Spleen (tissue), 11 donors: ENCODE results near the gene RLF. TPM values are rescaled to one million over a fixed set of nuclear protein-coding genes. Genes with fewer than 3 reads are reported as not detected.

Experiments used
- DNase-seq: peaks from one replicate; pipeline ENCODE4 v3.0.0-alpha.2; 2020
- H3K27ac ChIP-seq, 8 donors: fragments of 200-600 bp; sonication (generic) in 7 of 8; 1 replicate in 4 of 8; 2 replicates in 4 of 8; pipeline versions ENCODE4 v1.5.0 to v1.8.0; 2016 to 2021; ENCODE audit warnings: inconsistent platforms in 4 of 8, mild to moderate bottlenecking in 4 of 8, moderate library complexity in 1 of 8
- H3K27me3 ChIP-seq, 7 donors: fragments of 200-600 bp; sonication (generic) in 6 of 7; replicated peaks in 1 of 7; 1 replicate in 4 of 7; 2 replicates in 3 of 7; pipeline versions ENCODE4 v1.5.0 to v1.8.0; 2016 to 2021; ENCODE audit warnings: inconsistent platforms in 3 of 7, mild to moderate bottlenecking in 1 of 7
- H3K36me3 ChIP-seq, 6 donors: fragments of 200-600 bp; sonication (generic) in 5 of 6; 1 replicate in 4 of 6; 2 replicates in 2 of 6; pipeline versions ENCODE4 v1.5.0 to v1.8.0; 2016 to 2021; ENCODE audit warnings: inconsistent platforms in 2 of 6
- H3K4me1 ChIP-seq, 6 donors: fragments of 200-600 bp; sonication (generic) in 5 of 6; 1 replicate in 3 of 6; 2 replicates in 3 of 6; pipeline versions ENCODE4 v1.5.0 to v1.8.0; 2016 to 2021; ENCODE audit warnings: inconsistent platforms in 3 of 6
- H3K4me3 ChIP-seq, 8 donors: fragments of 200-600 bp; sonication (generic) in 7 of 8; 1 replicate in 4 of 8; 2 replicates in 4 of 8; pipeline versions ENCODE4 v1.5.0 to v1.8.0; 2016 to 2021; ENCODE audit warnings: inconsistent platforms in 4 of 8, mild to moderate bottlenecking in 4 of 8, moderate library complexity in 2 of 8
- H3K9me3 ChIP-seq, 8 donors: fragments of 200-600 bp; sonication (generic) in 7 of 8; 1 replicate in 4 of 8; 2 replicates in 4 of 8; pipeline versions ENCODE4 v1.5.0 to v1.8.0; 2016 to 2021; ENCODE audit warnings: inconsistent platforms in 4 of 8
- POLR2A ChIP-seq, 3 donors: fragments of 450-650 bp; IDR thresholded peaks; one replicate each; pipeline ENCODE4 v1.5.1; 2017; ENCODE audit warnings: antibody characterized with exemption in 3 of 3, mild to moderate bottlenecking in 1 of 3
- POLR2AphosphoS5 ChIP-seq, 3 donors: sonication (generic); formaldehyde crosslinking; IDR thresholded peaks; one replicate each; pipeline ENCODE4 v1.5.1; 2017; ENCODE audit warnings: antibody characterized with exemption in 3 of 3
- WGBS, 5 donors: extraction: QIAGEN DNeasy Blood & Tissue Kit in 3 of 5; methylation state at CpG; one replicate each; pipeline versions ENCODE4 v1.1.5 to v1.1.7; 2013 to 2018; 5-methylcytosine and 5-hydroxymethylcytosine counted together
- intact Hi-C: fragments of 100-400 bp; cut with DNase I; formaldehyde crosslinking; loops from one replicate; pipeline ENCODE4 v1.15.0; 2023; ENCODE audit warnings: low total_unique reads
- polyA plus RNA-seq, 3 donors: library from polyadenylated mRNA; stranded (reverse); fragments of 200-250 nt; gene quantifications; one replicate each; pipeline ENCODE4 v1.2.1, GENCODE V29; 2013
- total RNA-seq, 7 donors: library from RNA; depleted of rRNA in 3 of 7; stranded (reverse); fragments of >200 nt in 3 of 7; fragmentation: NEBNext Ultra II Directional in 4 of 7; extraction: Animal tissue kit (Norgen Biotek cat#: 25700) in 4 of 7; gene quantifications; one replicate each; pipeline versions ENCODE4 v1.1.0 to v1.2.1, GENCODE V29; 2016 to 2021
- TF ChIP-seq, protein P1 (sequence below), 11 experiments: fragments of 200-600 bp in 7 of 11; fragments of 450-650 bp in 4 of 11; sonication (generic) in 4 of 11; IDR thresholded peaks in 8 of 11; conservative IDR thresholded peaks in 3 of 11; 1 replicate in 7 of 11; 2 replicates in 4 of 11; pipeline versions ENCODE4 v1.4.0 to v1.8.0; 2016 to 2021; ENCODE audit warnings: antibody characterized with exemption in 11 of 11, inconsistent platforms in 4 of 11, mild to moderate bottlenecking in 1 of 11
- donor health status: healthy with polysubstance abuse.
- donor health status: DM: no; HTN: no; CAD: no; lungs with moderate emphysema.
- donor health status: DM: no; HTN: no; CAD: no.
- donor health status: Bipolar disorder and iron deficiency.
- donor health status: healthy.
- donor health status: DM: no; HTN: no; CAD: no.
- donor health status: DM: yes; HTN: yes; CAD: no.

The RLF gene
- total and polyA plus RNA-seq, 10 donors: 3.8 to 26.3 (median 16.8) TPM

DNA sequence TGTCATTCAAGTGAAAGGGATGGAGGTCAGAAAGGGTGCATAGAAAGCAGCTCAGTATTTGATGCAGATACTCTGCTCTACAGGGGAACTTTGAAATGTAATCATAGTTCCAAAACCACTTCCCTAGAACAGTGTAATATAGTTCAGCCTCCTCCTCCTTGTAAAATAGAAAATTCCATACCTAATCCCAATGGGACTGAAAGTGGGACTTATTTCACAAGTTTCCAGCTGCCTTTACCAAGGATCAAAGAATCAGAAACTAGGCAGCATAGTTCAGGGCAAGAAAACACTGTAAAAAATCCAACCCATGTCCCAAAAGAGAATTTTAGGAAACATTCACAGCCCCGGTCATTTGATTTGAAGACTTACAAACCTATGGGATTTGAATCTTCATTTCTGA, 78.4 kb downstream of the RLF start:
- intact Hi-C loops: no loop called here
- Histone ChIP-seq H3K4me1 (peaks cover 0 to 14% (median 2%) of the 10 kb centered on the region in 6 donors), H3K9me3 (no peaks in the 10 kb centered on the region), H3K4me3 (no peak overlapping the region), H3K27ac (no peak overlapping the region), H3K27me3 (no peaks in the 10 kb centered on the region), H3K36me3 (peaks cover 2 to 57% (median 39%) of the 10 kb centered on the region in 6 donors)
- 95 to 100% (median 96%) methylated on average over 1 of the region's 1 CpG for WGBS, 5 donors
- no peak for TF ChIP-seq POLR2A (IDR thresholded peaks at IDR 0.05)
- no peak for TF ChIP-seq POLR2AphosphoS5 (IDR thresholded peaks at IDR 0.05)
- TF ChIP-seq, protein P1, sequence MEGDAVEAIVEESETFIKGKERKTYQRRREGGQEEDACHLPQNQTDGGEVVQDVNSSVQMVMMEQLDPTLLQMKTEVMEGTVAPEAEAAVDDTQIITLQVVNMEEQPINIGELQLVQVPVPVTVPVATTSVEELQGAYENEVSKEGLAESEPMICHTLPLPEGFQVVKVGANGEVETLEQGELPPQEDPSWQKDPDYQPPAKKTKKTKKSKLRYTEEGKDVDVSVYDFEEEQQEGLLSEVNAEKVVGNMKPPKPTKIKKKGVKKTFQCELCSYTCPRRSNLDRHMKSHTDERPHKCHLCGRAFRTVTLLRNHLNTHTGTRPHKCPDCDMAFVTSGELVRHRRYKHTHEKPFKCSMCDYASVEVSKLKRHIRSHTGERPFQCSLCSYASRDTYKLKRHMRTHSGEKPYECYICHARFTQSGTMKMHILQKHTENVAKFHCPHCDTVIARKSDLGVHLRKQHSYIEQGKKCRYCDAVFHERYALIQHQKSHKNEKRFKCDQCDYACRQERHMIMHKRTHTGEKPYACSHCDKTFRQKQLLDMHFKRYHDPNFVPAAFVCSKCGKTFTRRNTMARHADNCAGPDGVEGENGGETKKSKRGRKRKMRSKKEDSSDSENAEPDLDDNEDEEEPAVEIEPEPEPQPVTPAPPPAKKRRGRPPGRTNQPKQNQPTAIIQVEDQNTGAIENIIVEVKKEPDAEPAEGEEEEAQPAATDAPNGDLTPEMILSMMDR (IDR thresholded peaks at IDR 0.05 in 8 of 11, conservative IDR thresholded peaks at IDR 0.05 in 3 of 11): no peak
- no peak for DNase-seq

DNA sequence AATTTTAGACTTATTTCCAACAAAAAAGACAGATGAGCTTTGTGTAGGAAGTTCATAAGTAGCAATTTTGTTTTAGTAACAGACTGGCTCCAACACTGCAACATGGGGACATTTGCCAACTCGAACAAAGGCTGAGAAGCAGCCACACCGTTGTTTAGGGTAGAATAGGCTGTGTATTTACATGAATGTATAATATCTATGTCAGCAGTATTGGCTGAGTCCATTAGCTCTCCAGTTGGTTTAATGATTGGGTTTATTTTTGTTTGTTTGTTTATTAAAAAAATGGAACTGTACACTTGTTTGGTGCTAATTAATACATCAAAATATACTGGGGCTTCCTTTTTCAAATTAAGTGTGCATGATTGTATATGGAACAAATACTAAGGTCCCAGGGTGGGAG, 79.2 kb downstream of the RLF start:
- Histone ChIP-seq H3K4me3 (no peak overlapping the region), H3K4me1 (peaks cover 0 to 14% (median 2%) of the 10 kb centered on the region in 6 donors), H3K36me3 (peaks cover 2 to 50% (median 33%) of the 10 kb centered on the region in 6 donors), H3K9me3 (no peaks in the 10 kb centered on the region), H3K27me3 (no peaks in the 10 kb centered on the region), H3K27ac (no peak overlapping the region)
- intact Hi-C loops: no loop called here
- TF ChIP-seq, protein P1 (IDR thresholded peaks at IDR 0.05 in 8 of 11, conservative IDR thresholded peaks at IDR 0.05 in 3 of 11): no peak
- TF ChIP-seq POLR2A (IDR thresholded peaks at IDR 0.05) (no peak), POLR2AphosphoS5 (IDR thresholded peaks at IDR 0.05) (no peak)
- no peak for DNase-seq
- 96 to 100% (median 97%) methylated on average over 2 of the region's 2 CpGs for WGBS, 5 donors

DNA sequence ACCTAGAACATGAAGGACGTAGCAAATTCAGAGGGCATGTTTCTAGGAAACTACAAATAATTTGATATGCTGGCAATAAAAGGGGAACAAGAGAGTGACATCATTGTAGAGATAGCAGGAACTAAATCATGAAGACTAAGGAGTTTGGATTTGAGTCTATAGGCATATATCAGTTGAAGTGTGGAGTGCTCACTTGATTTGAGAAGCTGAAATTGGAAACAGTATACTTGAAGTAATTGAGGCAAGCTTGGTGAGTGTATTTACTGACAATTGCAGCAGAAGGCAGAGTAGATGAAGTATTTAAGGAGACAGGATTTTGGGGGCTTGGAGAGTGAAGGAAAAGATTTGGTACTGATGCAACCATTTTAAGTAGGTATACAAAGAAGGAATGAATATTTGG, 80.2 kb downstream of the RLF start:
- Histone ChIP-seq H3K27ac (peak overlapping the region in 2 of 8 donors; percentile 19 to 27), H3K4me1 (peaks cover 0 to 14% (median 2%) of the 10 kb centered on the region in 6 donors), H3K36me3 (peaks cover 2 to 40% (median 23%) of the 10 kb centered on the region in 6 donors), H3K27me3 (no peaks in the 10 kb centered on the region), H3K9me3 (no peaks in the 10 kb centered on the region), H3K4me3 (no peak overlapping the region)
- DNase-seq: no peak
- 60 to 79% (median 74%) methylated on average over 1 of the region's 1 CpG for WGBS, 5 donors
- TF ChIP-seq POLR2A (IDR thresholded peaks at IDR 0.05) (no peak), POLR2AphosphoS5 (IDR thresholded peaks at IDR 0.05) (no peak)
- TF ChIP-seq, protein P1 (IDR thresholded peaks at IDR 0.05 in 8 of 11, conservative IDR thresholded peaks at IDR 0.05 in 3 of 11): no peak
- intact Hi-C loops: no loop called here

DNA sequence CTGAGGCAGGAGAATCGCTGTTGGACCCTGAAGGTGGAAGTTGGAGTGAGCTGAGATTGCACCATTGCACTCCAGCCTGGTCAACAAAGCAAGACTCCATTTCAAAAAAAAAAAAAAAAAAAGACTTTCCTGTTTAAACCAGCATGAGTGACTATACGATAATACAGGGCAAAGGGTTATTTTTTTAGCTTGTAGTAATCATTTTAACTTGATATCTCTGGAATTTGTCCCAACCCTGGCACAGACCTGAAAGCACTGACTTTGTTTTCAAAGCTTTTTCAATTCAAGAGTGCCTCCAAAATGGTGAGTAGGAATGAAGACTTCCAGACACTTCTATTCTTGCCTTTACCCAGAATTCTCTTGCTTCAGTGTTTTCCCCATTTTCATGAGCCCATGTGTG, 82.2 kb downstream of the RLF start:
- intact Hi-C loops: no loop called here
- peaks cover 0 to 14% (median 2%) of the 10 kb centered on the region in 6 donors for H3K4me1 ChIP-seq
- 44 to 75% (median 52%) methylated on average over 2 of the region's 2 CpGs for WGBS, 5 donors
- peaks cover 0 to 20% (median 6%) of the 10 kb centered on the region in 6 donors for H3K36me3 ChIP-seq
- H3K9me3 ChIP-seq: no peaks in the 10 kb centered on the region
- H3K4me3 ChIP-seq: no peak overlapping the region
- DNase-seq: no peak
- no peaks in the 10 kb centered on the region for H3K27me3 ChIP-seq
- TF ChIP-seq, protein P1 (IDR thresholded peaks at IDR 0.05 in 8 of 11, conservative IDR thresholded peaks at IDR 0.05 in 3 of 11): no peak
- TF ChIP-seq POLR2A (IDR thresholded peaks at IDR 0.05): no peak
- TF ChIP-seq POLR2AphosphoS5 (IDR thresholded peaks at IDR 0.05): no peak
- H3K27ac ChIP-seq: no peak overlapping the region
